ENCODE measurements around the gene PPIF.
"Not testable (repeated sequence)": the region's sequence is repeated elsewhere in the genome, so short reads cannot be mapped to it uniquely, and the experiment has no call there.

The PPIF gene

DNA sequence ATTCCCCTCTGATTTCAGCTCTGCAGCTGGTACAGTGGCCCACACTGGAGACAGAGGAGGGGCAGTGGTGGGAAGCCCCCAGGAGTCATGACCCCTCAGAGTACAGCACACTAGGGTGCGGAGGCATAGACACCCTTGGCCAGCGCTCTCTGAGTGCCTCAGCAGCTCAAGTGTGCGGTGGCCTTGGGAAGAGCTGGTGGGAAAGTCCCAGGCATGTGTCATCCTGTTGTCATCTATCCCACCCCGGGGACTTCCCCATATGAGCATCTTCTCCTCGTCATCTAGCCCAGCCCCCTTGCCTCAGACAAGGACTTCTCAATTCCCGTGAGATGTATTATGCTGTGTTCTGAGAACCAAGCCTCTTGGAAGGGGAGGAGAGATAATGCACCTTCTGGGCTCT lies 15.6 kb upstream of the PPIF start:
- no peak for DNase-seq (ENCODE audit: low spot score)

DNA sequence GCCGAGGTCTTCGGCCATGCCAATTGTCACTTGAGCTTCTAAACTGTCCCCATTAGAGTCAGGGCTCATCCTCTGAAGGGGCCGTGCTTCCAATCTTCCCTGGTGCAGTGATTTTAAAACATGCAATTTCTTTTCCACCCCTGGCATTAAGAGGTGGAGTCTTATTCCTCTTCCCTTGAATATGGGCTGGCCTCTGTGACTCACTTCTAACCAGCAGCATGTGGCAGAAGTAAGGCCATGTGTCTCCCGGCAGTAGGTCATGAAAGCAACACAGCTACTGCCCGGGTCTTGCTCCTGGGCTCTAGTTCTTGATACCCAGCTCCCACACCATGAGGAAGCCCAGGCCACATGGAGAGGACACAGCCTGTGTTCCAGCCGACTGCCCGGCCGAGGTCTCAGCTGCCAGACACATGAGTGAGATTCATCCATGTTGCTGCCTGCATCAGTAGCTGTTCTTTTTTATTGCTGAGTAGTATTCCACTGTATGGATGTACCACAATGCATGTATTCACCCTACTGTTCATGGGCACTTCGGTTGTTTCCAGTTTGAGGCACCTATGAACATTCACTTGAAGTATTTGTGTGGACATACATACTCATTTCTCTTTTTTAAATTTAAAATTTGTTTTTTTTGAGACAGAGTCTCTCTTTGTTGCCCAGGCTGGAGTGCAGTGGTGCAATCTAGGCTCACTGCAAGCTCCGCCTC lies 14.5 kb upstream of the PPIF start:
- DNase-seq (ENCODE audit: low spot score): not testable (repeated sequence)

DNA sequence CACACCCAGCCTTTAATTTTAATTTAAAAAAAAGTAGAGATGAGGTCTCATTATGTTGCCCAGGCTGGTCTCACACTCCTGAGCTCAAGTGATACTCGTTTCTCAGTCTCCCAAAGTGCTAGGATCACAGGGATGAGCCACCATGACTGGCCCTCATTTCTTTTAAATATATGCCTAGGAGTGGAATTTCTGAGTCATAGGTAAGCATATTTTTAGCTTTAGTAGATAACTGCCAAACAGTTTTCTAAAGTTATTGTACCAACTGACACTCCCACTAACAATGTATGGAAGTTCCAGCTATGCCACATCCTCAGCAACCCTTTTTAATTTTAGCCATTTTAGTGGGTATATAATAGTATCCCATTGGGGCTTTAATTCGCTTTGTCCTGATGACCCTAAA lies 13.8 kb upstream of the PPIF start:
- no peak for DNase-seq (ENCODE audit: low spot score)

DNA sequence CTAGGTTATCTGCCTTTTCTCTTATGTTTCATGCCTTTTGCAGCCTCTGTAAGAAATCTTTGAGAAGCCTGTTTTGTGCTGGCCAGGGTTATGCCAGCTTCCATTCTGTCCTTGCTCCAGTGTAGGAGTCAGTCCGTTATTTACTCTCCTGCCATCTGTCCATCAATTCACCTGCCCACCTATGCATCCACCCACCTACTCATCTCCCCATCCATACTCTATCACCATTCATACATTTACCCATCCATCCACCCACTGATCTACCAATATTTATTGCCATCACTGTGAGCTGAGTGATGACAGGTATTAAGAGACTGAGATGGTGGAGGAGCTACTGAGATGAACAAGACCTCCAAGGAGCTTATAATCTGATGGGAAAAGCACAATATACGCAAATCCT lies 12.7 kb upstream of the PPIF start:
- no peak for DNase-seq (ENCODE audit: low spot score)

DNA sequence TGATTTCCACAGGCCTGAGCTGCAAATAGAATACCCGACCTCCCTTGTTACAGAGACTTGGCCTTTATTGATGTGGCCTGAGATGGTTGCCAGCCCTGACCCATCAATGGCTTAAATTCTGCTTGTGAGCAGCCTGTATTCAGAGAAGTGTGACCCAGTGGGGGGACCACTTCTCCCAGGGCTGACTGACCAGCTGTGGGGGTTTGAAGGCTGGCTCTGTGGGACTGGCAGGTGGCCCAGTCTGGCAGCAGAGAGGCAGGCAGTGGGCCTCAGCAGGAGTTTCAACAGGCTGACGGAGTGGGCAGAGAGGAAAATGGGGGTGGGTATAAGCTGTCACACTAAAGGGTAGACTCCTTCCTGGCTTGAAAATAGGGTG lies 12.2 kb upstream of the PPIF start:
- DNase-seq (ENCODE audit: low spot score): peak; percentile 92

DNA sequence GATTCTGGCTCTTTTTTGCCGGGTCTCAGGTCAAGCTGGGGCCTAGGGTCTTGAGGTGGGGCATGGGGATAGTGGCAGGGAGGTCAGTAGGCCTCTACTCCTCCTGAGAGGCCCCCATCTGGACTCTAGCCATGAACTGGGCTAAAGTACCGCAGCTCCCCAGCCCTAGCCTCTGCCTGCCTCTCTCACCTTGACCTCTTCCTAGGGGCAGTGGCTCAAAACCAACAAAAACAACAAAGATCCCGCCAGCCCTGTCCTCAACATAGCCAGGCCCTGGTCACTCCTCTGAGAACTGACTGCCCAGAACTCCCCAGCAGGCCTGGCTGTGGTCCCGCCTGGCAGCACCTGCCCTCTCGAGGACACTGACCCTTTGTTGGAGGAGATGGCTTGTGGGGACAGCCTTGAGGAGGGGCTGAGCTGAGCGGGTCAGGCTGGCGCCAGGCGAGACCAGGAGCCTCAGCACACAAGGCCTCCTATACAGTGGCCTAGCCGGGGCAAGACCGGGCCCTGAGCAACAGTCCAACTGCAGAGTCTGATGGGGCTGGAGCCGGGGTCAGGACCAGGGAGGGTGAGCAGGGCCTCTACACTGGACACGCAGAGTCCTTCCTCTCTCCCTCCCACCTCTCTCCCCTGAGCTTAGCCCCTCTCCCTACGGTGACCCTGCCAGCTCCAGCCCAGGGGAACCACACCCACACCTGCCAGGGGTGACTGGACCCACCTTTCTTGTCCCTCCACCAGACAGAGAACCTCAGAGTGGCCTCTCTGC lies 11.6 kb upstream of the PPIF start:
- peak; percentile 99 for DNase-seq (ENCODE audit: low spot score)

DNA sequence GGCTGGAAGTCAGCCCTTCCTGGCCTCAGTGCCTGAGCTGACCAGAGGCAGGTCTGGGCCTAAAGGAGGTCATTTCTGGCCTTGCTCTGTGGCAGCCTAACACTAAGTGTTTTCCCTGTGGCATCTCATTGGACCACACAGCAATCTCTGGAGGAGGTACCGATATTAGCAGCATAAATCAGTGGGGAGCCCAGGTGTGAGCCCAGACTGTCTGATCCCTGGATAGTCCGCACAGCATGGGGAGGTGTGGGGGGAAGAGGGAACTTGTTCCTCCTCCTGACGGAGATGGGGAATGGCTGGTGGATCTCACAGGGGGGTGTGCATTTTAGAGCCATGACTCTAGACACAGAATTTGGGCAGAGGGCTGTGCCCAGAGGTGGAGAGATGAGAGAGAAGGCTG lies 11.0 kb upstream of the PPIF start:
- DNase-seq (ENCODE audit: low spot score): no peak

DNA sequence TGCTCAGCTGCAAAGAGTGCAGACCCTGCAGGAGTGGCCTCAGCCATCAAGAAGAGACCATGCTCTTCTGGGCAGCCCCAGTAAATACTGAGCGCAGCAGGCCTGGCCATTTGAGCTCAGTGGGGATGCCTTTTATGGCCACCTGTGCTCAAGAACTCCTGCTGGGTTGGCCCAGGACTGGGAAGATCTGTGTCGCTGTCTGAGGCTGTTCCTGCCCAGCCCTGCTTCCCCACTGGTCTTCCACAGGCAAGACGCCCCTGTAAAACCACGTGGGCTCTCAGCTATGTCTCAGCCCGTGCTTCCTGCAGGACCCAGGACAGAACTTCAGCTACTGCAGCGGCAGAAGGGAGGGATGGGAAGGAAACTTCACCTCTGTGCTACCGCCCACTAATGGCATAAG lies 10.5 kb upstream of the PPIF start:
- DNase-seq (ENCODE audit: low spot score): no peak

DNA sequence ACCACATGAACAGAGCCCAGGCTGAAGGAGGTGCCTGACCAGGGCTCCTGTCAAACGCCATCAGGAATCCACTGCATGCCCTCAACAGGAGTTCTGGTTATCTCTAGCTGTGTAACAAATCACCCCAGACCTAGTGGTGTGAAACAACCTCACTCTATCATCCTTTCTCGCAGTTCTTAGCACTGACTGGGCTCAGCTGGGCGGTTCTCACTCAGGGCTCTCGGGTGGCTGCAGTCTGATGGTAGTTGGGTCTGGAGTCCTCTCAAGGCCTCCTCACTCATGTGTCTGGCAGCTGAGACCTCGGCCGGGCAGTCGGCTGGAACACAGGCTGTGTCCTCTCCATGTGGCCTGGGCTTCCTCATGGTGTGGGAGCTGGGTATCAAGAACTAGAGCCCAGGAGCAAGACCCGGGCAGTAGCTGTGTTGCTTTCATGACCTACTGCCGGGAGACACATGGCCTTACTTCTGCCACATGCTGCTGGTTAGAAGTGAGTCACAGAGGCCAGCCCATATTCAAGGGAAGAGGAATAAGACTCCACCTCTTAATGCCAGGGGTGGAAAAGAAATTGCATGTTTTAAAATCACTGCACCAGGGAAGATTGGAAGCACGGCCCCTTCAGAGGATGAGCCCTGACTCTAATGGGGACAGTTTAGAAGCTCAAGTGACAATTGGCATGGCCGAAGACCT lies 9.3 kb upstream of the PPIF start:
- not testable (repeated sequence) for DNase-seq (ENCODE audit: low spot score)

DNA sequence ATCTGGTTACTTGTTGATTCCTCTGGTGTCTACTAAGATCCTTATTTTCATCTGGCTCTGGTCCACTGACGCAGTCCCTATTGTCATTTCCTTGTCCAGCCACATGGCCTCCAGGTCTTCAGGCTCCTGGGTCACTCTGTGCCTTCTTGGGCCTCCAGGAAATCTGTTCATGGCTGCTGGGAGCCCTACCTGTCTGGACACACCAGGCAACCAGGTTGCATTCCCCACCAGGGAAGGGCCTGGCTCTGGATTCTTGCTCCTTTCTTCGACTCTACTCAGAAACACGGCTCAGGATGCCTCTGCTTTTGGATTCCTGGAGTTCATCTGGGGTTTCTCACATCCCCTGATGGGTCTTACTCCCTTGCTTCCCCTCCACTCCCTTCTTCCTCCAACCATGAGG lies 8.0 kb upstream of the PPIF start:
- no peak for DNase-seq (ENCODE audit: low spot score)

DNA sequence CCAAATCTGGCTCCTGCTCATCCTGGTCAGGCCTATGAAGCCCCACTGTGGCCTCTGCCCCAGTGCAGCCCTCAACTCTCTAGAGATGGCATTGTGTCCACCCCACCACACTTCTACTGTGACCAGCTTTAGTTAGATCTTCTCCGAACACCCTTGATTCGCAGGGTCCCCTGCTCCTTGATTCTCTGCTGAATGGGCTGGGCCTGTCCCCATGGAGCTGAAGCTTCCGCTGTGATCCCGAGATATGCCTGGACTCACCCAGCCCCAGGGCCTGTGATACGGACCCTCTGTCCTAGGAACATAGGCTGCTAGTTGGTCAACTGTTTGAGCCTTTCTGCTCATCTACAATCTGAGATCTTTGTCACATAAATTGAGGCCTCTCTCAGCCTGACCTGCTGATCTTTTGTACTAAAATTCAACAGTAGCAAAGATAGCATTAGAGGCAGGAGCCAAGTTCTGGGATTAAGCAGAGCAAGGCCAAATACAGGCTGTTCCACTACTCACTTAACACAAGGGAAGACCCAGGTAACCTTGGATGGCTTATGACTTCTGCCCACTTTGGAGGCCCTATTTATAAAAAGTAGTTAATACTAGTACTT lies 6.5 kb upstream of the PPIF start:
- no peak for DNase-seq (ENCODE audit: low spot score)

DNA sequence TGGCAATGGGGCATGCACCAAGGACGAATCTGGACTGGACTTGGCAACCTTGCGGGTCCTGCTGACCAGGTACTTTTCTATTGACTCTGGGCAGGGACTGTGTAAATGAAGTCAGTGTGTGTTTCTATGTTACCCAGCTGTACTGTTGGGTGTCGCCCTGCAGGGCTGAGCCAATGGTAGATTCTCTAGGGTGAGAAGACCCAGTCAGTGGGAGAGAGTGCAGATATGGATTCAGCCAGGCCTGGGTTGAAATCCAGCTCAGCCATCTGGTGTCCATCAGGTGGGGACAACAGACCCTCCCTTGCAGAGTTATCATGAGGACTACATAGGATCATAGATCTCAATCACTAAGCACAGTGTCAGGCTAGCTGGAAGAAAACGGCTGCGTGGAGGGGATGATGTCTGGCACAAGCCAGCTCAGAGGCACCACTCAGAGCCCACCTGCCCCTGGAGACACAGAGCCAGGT lies 4.9 kb upstream of the PPIF start:
- DNase-seq (ENCODE audit: low spot score): no peak

DNA sequence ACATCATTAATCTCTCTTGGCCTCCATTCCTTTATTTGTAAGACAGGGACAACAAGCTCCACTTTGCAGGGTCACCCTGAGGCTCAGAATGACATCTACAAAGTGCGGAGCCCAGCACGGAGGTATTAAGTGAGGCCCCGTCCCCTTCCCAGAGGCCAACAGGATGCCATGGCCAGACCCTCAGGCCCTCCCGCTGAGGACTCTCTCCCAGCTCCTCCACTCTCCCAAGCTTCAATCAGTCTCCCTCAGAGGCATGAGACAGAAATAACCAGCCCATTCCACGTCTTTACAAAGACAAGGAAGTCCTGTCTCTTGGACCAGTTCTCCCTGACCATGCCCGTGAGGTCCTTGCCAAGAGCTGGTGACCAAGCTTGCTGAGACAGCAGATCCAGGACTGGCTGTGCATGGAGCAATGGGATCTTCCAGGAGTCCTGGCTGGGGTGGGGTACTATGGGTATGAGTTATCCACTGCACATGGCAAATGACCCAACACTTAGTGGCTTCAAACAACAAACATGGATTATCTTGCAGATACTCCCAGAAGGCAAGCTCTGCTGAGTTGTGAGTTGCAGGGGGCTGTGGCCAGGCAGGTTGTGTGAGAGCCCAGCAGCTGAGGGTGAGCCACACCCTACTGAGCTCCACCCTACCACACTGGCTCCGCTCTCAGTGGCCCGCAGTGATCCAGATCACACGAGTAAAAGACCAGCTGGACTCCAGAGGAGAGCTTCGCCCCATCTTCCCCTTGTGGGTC lies 4.3 kb upstream of the PPIF start:
- DNase-seq (ENCODE audit: low spot score): no peak

DNA sequence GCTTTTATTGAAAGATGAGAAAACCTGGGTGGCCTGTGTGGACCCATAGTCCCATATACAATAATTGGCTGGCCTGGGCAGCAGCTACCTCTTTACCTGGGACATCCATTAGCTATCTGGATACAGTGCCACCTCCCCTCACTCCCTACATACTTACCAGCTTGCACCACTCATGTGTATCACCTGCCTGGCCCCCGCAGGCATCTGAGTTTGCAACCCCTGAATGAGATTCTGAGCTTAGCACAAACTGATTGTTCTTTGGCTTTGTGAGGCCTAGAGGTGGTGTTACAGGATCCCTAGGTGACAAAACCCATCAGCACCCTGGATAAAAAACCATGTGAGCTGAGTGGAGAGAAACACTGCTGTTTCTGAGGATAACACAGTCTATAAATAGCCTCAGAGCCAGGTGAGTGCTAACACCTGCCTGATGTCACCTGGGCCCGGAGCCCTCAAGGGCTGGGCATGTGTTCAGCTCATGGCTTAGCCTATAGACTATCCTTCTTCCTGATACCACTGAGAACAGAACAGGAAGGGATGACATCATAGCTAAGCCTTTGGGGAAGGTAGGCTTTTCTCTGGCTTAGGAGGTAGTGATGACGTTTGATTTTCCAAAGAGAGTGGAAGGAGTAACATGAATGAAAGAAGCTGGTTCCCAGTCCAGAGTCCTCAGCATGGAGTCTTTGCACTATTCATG lies 2.6 kb upstream of the PPIF start:
- no peak for DNase-seq (ENCODE audit: low spot score)

DNA sequence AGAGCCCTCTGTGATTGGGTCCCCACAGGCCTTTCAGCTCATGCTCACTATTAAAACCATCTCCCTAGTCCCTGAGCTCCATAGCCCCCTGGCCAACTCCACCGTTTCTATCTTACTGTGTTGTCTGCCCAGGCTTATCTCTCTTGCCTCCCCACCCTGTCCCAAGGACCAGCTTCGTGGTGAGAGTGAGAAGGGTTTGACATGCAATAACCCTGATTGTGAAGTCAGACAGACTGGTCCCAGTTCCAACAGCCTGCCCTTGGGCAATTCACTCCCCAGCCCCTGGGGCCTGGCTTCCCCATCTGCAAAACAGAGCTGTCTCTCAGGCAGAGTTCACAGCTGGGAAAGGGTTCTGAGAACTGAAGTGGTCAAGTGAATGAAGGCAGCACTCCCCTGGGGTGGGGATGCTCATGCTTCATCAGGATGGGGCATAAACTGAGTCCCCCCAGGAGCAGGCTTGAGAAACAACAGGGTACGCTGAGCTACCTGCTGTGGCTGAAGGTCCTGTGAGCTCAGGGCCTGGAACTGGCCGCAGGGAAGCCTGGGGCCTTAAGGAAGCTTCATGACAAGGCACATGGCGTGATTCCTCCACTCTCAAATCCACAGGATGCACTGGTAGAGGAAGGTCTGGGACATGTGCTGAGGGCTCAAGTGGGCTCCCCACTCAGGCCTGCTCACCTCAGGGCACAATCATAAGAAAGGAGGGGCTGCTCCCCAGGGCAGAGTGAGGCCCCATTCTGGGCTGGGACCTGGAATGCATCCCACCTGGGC lies 1.8 kb upstream of the PPIF start:
- no peak for DNase-seq (ENCODE audit: low spot score)

DNA sequence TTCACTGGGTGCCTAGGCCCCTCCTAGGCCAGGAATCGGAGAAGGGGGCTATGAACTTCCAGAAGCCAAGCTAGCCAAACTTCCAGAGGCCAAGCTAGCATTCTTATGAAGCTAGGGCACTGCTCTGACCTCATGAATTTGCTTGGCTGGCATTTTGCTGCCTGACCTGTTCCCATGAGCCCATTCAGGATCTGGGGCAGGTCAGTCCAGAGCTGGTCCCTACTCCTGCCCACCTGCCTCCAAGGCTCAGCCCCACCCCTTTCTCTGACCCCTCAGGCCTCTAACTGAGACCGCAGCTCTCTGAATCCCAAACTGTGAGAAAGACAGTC lies 1.3 kb upstream of the PPIF start:
- DNase-seq (ENCODE audit: low spot score): no peak

DNA sequence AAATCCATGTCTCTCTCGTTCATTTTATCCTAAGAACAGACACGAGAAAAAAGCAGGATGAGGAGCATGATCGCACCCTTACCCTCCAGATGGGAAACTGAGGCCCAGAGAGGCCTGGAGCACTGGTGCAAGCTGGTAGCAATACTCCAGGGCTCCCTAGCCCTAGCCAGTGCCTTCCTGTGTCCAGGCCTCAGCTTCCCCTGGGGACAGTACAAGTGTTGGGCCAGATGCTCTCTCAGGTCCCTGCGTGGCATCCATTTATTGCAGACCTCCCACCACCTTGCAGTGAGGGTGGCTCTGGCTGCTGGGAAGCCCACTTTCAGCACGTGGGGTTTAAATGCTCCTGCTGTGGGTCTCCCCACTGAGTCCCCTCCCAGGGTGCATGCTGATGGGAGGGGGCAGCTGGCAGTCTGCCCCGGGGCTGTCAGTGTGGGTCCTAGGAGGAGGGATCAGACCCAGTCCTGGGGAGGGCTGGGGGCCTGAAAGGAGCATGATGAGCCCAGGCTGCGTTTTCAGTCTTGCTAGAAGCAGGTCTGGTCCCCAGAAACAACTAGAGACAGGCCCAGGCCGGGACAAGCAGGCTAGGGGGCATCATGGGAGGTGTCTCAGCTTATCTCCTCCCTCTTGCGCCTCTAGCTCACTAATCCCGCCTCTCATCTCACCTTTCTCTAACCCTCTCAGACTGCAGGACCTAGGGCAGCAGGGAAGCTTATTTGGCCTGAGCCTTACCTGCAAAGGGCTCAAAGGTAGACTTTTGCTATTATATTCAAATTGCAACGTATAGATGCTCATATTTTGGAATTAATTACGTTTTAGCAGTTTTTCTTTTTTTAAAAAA lies 662 bp upstream of the PPIF start:
- no peak for DNase-seq (ENCODE audit: low spot score)

DNA sequence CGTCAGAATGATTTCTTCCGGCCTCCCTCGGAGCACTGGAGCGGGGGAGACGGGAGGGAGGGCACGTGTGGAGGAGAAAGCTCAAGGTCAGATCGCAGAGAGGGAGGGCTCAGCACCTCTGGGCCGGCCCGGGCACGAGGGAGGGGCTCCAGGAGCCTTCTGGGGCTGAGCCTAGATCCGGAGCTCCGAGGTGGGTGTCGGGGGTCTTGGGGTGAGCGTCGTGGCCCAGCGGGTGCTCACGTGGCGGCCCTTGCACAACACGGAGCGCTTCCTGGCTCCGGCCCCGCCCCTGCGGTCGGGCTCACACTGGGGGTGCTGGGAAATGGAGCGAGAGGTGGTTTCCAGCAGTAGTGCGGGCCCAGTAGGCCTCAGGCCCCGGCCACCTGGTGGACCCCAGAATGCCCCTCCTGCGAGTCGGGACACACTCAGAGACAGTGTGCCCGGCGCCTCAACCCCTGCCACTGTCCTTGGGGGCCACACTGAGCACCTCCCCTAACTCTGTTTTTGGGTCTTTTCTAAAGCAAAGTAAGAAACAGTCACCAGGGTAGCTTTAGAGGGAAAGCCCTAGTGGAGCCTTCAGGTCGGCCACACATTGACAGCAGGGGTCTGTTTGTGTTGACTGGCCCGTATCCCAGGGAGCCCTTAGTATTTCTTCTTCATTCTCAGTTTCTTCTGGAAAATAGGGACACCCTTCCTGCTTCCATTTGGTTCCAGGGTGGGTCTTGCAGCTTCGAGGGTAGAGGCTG lies 798 bp downstream of the PPIF start:
- no peak for DNase-seq (ENCODE audit: low spot score)

DNA sequence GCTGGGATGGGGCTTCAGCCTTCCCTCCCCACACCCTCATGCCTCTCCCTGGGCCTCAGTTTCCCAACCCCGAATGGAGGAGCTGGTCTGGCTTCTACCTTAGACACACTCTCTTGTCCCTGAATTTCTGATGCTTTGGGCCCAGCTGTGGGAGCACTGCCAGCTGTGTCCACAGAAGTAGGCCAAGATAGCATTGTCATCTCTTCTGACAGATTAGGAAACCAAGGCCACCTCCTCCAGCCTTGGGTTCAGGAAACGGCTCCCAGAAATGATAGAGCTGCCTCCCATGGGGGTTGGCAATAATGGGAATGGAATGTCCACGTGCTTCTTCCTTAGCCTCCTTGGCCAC lies 1.3 kb downstream of the PPIF start:
- DNase-seq (ENCODE audit: low spot score): no peak
